HL-60 (cell line): ENCODE data around the gene GRIK1.
"Not testable (repeated sequence)": the region's sequence is repeated elsewhere in the genome, so short reads cannot be mapped to it uniquely, and the experiment has no call there.

ENCODE experiments used
- DNase-seq, 2 experiments: peaks; one replicate each; pipeline ENCODE4 v3.0.0-alpha.2; 2010 to 2020; ENCODE audit warnings: low read depth in 1 of 2, low spot score in 1 of 2
- H3K27ac ChIP-seq: fragments of 250-450 bp; sonication (Bioruptor Pico); replicated peaks from 2 replicates; pipeline ENCODE4 v1.5.1; 2020; ENCODE audit warnings: mild to moderate bottlenecking, moderate library complexity
- H3K27me3 ChIP-seq: fragments of 250-450 bp; sonication (Bioruptor Pico); 2 replicates; pipeline ENCODE4 v1.5.1; 2021; ENCODE audit warnings: mild to moderate bottlenecking, moderate library complexity; ENCODE audit not compliant: insufficient read depth, poor library complexity, severe bottlenecking
- H3K4me3 ChIP-seq: replicated peaks from 2 replicates; pipeline ENCODE4 v1.5.1; 2011; ENCODE audit warnings: mild to moderate bottlenecking, control low read depth, low read length; ENCODE audit not compliant: insufficient read depth
- GABPA ChIP-seq: IDR thresholded peaks from 2 replicates; pipeline ENCODE4 v1.6.1; 2012; ENCODE audit warnings: low read depth
- POLR2AphosphoS5 ChIP-seq: IDR thresholded peaks from 2 replicates; pipeline ENCODE4 v1.6.1; 2012; ENCODE audit warnings: low read depth
- SPI1 ChIP-seq: IDR thresholded peaks from 2 replicates; pipeline ENCODE4 v1.6.1; 2012; ENCODE audit warnings: low read depth, mild to moderate bottlenecking, borderline replicate concordance
- TF ChIP-seq, protein P1 (sequence below): IDR thresholded peaks from one replicate; pipeline ENCODE4 v1.5.1; 2011; ENCODE audit warnings: low read length, control low read depth, inconsistent platforms; ENCODE audit not compliant: insufficient read depth
- TF ChIP-seq, protein P2 (sequence below): IDR thresholded peaks from 2 replicates; pipeline ENCODE4 v1.6.1; 2012; ENCODE audit warnings: low read depth; ENCODE audit not compliant: insufficient replicate concordance

The GRIK1 gene

DNA sequence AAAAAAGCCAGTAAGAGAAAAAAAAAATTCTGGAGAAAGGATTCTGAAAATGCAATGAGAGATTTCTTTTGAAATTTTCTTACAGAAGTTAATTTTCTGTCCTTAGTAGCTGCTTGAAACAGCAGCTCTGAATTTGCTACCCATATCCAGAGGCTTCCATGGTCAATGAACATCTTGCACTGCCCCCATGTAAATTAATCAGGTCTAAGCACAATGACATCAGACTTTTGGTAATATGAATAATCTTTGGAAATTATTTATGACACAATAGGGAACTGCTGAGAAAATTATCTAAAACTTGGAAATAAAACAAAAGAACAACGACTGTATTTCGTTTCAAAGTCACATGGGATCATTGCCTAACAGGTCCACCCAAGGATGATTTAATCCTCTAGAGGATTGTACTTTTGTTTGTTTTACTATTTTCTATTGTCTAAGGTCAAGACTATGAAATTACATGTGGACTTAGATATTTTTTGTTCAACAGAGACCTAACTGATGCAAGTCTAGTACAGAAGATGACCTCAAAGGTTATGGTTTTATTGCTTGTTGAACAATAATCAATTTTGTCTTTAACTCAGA lies 328.9 kb downstream of the GRIK1 start:
- no peak for DNase-seq
- no peak overlapping the region for H3K4me3 ChIP-seq
- TF ChIP-seq GABPA, result no peak
- TF ChIP-seq POLR2AphosphoS5, result no peak
- no peaks in the 10 kb centered on the region for H3K27me3 ChIP-seq
- H3K27ac ChIP-seq, result no peak overlapping the region

DNA sequence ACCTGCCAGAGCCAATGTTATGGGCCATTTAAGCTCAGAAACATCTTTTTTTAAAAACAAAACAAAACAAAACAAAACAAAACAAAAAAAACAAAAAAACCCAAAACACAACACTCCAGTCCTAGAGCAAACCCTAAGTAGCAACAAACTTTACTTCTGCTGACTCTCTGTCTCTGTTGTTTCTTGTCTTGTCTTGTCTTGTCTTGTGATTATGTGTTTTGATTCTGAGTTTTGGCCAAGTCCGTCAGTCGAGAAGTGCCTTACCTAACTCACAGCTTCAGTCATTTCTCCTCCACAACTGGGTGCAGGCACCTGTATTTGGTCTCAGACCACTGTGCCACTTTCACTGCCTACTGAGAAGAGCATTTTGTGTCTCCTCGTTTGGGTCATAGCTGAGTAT lies 333.2 kb downstream of the GRIK1 start:
- H3K4me3 ChIP-seq, result no peak overlapping the region
- H3K27ac ChIP-seq, result no peak overlapping the region
- no peaks in the 10 kb centered on the region for H3K27me3 ChIP-seq
- TF ChIP-seq GABPA (no peak), SPI1 (no peak), POLR2AphosphoS5 (no peak)
- TF ChIP-seq, protein P1, sequence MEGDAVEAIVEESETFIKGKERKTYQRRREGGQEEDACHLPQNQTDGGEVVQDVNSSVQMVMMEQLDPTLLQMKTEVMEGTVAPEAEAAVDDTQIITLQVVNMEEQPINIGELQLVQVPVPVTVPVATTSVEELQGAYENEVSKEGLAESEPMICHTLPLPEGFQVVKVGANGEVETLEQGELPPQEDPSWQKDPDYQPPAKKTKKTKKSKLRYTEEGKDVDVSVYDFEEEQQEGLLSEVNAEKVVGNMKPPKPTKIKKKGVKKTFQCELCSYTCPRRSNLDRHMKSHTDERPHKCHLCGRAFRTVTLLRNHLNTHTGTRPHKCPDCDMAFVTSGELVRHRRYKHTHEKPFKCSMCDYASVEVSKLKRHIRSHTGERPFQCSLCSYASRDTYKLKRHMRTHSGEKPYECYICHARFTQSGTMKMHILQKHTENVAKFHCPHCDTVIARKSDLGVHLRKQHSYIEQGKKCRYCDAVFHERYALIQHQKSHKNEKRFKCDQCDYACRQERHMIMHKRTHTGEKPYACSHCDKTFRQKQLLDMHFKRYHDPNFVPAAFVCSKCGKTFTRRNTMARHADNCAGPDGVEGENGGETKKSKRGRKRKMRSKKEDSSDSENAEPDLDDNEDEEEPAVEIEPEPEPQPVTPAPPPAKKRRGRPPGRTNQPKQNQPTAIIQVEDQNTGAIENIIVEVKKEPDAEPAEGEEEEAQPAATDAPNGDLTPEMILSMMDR, result no peak
- TF ChIP-seq, protein P2, sequence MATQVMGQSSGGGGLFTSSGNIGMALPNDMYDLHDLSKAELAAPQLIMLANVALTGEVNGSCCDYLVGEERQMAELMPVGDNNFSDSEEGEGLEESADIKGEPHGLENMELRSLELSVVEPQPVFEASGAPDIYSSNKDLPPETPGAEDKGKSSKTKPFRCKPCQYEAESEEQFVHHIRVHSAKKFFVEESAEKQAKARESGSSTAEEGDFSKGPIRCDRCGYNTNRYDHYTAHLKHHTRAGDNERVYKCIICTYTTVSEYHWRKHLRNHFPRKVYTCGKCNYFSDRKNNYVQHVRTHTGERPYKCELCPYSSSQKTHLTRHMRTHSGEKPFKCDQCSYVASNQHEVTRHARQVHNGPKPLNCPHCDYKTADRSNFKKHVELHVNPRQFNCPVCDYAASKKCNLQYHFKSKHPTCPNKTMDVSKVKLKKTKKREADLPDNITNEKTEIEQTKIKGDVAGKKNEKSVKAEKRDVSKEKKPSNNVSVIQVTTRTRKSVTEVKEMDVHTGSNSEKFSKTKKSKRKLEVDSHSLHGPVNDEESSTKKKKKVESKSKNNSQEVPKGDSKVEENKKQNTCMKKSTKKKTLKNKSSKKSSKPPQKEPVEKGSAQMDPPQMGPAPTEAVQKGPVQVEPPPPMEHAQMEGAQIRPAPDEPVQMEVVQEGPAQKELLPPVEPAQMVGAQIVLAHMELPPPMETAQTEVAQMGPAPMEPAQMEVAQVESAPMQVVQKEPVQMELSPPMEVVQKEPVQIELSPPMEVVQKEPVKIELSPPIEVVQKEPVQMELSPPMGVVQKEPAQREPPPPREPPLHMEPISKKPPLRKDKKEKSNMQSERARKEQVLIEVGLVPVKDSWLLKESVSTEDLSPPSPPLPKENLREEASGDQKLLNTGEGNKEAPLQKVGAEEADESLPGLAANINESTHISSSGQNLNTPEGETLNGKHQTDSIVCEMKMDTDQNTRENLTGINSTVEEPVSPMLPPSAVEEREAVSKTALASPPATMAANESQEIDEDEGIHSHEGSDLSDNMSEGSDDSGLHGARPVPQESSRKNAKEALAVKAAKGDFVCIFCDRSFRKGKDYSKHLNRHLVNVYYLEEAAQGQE, result no peak
- DNase-seq, result no peak

DNA sequence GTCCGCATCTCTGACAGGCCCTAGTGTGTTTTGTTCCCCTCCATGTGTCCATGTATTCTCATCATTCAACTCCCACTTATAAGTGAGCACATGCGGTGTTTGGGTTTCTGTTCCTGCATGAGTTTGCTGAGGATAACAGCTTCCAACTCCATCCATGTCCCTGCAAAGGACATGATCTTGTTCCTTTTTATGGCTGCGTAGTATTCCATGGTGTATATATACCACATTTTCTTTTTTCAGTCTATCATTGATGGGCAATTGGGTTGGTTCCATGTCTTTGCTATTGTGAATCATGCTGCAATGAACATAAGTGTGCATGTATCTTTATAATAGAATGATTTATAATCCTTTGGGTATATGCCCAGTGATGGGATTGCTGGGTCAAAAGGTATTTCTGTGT lies 334.6 kb downstream of the GRIK1 start:
- not testable (repeated sequence) for DNase-seq, H3K27ac ChIP-seq, H3K4me3 ChIP-seq, H3K27me3 ChIP-seq

DNA sequence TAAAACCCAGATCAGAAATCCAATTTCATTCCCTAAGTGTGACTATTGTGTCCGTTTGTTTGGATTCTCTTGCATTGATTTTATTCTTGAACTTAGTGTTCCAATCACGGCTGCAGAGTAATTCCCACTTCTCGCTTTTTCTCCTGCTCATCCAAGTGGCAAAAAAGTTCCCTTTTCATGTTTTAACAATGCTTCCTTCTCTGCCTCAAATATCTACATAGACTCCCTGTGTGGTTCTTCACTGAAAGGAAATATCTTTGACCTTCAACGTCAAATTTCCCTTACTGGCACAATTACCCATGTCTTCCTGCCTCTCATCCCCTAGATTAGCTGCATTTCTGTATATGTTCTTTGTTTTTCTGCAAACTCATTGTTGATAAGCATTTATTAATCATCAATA lies 335.7 kb downstream of the GRIK1 start:
- Histone ChIP-seq H3K27me3 (no peaks in the 10 kb centered on the region), H3K4me3 (no peak overlapping the region), H3K27ac (no peak overlapping the region)
- TF ChIP-seq POLR2AphosphoS5, result no peak
- no peak for TF ChIP-seq SPI1
- TF ChIP-seq GABPA, result no peak
- TF ChIP-seq, protein P2, result no peak
- TF ChIP-seq, protein P1, result no peak
- DNase-seq, result no peak

DNA sequence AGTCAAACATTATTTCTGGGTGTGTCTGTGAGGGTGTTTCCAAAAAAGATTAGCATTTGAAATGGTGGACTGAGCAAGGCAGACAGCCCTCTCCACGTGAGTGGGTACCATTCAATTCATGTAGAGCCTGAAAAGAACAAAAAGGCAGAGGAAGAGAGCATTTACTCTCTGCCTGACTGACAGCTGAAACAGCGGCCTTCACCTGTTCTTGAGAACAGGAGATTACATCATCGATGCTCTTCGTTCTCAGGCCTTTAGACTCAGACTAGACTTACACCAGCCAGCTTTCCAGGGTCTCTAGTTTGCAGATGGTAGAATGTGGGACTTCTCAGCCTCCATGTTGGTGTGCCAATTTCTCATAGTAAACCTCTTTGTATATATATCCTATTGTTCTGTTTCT lies 338.7 kb downstream of the GRIK1 start:
- Histone ChIP-seq H3K27me3 (no peaks in the 10 kb centered on the region), H3K4me3 (no peak overlapping the region), H3K27ac (no peak overlapping the region)
- TF ChIP-seq, protein P2, result no peak
- no peak for TF ChIP-seq GABPA
- TF ChIP-seq SPI1, result no peak
- no peak for TF ChIP-seq POLR2AphosphoS5
- TF ChIP-seq, protein P1, result no peak
- no peak for DNase-seq
